Effector CD8-positive, alpha-beta T cell (primary cell): ENCODE results near the gene STAB2.

Experiments used
- DNase-seq: peaks from one replicate; lab custom pipeline; 2025; lab: John Stamatoyannopoulos, UW

The STAB2 gene

GRCh38 chr12:103743788-103744187, 156.7 kb downstream of the STAB2 start:
- no peak for DNase-seq

DNA sequence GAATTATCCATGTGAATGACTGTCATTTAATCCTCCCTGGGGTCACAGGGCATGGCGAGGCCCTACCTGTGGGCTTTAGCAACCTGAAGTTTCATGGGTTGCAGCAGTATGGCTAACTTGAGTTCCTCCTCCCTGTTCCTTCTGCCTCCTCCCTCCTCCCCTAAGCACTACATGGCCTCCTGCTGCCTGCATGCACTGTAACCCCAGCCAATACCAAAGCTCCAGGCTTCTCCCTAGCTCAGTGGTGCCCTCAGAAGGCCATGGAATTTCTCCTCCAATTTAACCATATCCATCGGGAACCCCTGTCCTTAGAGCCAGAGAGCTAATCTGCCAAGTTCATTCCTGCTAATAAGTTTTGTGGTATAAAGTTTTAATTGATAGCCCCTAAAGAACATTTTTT, 158.9 kb downstream of the STAB2 start:
- no peak for DNase-seq

GRCh38 chr12:103748002-103748401, 160.9 kb downstream of the STAB2 start:
- DNase-seq = no peak

DNA sequence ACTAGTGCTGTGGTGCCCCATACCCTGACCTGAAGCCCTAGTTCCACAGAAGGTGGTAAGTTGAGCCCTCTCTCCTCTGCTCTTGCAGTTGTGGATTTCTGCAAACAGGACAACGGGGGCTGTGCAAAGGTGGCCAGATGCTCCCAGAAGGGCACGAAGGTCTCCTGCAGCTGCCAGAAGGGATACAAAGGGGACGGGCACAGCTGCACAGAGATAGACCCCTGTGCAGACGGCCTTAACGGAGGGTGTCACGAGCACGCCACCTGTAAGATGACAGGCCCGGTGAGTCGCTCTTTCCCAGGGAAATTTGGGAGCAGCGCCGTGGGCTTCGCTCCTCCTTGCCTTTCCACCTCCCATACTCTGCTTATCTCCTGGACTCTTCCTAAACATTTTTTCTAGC, 161.8 kb downstream of the STAB2 start:
- DNase-seq = no peak

GRCh38 chr12:103751171-103751570, 164.1 kb downstream of the STAB2 start:
- no peak for DNase-seq

GRCh38 chr12:103751600-103751999, 164.5 kb downstream of the STAB2 start:
- DNase-seq = no peak

DNA sequence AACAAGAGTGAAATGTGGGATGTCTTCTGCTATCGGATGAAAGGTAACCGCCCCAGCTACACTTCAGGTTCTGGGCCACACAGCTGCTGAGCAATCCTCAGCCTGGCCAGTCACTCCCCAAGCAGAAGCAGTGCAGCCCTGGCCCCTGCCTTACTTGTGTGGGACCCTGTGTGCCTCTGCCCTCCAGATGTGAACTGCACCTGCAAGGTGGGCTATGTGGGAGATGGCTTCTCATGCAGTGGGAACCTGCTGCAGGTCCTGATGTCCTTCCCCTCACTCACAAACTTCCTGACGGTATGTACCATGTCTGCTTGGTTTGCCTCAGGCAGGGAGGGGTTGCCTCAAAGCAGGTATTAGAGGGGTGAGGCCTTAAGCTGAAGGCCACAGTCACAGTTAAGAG, 168.4 kb downstream of the STAB2 start:
- DNase-seq = no peak

DNA sequence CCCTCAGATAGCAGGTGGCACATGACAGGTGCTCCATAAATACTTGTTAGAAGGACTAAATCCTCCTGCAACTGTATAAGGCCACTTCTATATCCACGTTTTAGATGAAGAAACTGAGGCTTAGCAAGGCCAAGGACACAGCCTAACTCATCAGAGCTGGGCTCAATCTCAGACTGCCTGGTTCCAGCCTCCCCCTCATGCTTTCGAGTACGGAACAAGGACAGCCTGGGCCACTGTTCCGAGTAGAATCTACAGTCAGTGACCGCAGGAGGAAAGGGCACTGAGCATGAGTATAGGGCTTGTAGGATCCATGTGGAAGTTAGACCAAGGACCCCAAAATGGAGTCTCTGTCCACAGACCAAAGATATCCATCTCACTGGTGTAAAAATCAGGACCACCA, 169.4 kb downstream of the STAB2 start:
- DNase-seq = no peak

DNA sequence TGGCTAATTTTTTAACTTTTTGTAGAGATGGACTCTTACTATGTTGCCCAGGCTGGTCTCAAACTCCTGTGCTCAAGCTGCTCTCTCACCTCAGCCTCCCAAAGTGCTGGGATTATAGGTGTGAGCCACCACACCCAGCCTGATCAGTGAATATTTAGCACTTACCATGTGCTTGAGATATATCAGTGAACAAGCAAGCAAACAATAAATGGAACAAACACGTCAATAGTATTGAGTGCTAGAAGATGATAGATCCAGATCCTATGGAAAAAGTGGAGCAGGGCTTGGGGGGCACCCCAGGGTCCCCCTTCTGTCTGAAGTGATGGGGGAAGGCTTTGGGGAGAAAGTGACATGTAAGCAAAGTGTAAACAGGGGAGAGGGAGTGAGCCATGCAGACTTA, 170.2 kb downstream of the STAB2 start:
- DNase-seq = no peak

- DNase-seq = no peak
Observed at GRCh38 chr12:103758310-103759089, 171.4 kb downstream of the STAB2 start.

GRCh38 chr12:103762473-103762872, 175.4 kb downstream of the STAB2 start:
- DNase-seq = no peak

DNA sequence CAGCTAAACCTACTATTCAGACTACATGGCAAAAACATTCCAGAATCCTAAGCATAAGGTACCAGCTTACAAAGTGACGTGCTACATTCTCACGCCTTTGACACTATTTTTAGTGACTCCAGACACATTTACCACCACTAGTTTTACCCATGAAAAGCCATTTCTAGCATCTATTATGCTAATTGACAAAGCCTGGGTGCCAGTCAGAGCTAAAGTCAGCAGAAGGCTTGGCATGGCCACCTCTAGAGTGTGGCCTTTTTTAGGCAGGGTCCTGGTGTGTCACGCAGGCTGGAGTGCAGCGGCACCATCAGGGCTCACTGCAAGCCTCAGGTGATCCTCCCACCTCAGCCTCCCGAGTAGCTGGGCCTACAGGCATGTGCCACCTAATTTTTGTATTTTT, 178.2 kb downstream of the STAB2 start:
- no peak for DNase-seq

DNA sequence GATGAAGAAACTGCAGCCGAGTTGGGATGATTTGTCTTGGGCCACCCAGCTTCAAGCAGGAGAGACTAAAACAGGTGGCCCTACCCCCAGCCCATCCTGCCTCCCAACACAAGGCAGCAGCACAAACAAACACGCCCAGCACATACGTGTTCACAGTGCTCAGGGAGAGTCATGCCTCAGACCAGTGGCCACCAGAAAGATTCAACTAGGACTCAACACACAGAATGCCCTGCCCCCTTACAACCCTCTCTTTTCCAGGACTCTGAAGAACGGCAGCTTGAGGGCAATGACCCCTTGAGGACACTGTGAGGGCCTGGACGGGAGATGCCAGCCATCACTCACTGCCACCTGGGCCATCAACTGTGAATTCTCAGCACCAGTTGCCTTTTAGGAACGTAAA, 179.0 kb downstream of the STAB2 start:
- no peak for DNase-seq

DNA sequence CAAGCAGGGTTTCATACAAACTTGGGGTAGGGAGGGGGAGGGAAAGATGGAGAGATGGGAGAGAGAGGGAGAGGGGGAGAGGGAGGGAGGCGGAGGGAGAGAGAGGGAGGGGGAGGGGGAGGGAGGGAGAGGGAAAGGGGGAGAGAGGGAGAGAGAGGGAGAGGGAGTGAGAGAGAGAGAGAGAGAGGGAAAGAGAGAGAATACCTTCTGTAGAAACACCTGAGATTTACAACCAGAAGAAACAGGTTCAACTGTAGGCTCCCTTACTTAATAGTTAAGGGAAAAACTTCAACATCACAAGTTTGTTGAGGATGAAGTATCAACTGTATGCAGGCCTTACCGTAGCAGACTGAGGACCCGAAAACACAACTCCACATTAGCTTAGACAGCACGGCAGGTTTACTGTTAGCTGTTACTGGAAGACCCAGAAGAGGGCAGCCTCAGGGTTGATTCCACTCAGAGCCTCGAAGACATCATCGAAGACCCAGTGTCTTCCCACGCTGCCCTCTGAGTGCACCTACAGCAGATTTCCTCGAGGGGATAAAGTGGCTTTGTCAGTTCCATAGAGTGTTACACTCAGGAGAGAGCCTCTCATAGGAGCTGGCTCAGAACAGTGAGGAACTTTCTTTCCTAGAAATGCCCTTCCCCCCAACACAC, 181.5 kb downstream of the STAB2 start:
- no peak for DNase-seq

DNA sequence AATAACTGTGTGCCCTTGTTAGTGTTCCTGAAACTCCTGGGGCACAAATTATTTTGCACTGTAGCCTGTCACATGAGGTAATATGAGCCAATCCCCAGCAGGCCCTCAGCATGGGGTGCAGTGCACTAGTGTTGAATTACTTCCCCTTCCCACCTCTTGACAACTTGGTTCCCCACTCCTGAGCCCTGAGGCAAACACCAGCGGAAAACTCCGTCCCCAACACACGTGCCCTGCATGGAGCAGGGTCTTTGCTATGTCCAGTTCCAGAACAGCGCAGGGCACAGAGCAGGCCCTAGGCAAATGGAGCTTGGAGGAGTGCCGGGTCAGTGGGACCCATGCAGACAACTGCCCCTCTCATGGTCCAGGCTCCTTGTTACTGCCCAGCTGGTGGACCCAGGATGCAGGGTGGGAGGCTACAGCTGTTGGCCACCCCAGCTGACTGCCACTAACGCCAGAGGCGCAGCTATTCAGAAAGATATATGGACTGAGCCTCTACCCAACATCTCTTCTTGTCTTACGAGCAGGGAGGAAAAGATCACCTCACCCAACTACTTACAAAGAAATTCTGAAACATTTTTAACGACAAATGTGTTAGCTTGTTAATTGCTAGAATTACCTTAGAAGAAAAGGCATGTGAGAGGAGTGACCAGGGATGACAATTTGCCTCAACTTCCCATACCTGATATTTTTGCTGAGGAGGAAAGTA, 182.3 kb downstream of the STAB2 start:
- no peak for DNase-seq

DNA sequence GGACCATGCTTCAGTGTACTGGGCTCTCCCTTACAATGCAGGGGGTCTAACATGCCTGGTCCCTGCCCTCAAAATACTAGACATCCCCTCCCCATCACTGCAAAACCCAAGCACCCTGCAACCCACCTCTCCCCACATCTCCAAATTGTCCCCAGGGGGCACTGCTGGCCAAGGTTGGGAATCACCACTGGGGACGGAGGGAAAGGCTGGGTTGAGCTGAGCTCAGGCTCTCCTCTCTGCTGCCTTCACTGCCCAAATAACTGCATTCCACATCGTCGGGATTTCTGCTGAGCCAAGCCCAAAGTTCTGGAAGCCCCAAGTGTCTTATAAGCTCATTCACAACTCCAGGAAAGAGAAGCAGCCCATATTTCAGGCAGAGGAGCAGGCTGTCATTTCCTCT, 184.4 kb downstream of the STAB2 start:
- no peak for DNase-seq

DNA sequence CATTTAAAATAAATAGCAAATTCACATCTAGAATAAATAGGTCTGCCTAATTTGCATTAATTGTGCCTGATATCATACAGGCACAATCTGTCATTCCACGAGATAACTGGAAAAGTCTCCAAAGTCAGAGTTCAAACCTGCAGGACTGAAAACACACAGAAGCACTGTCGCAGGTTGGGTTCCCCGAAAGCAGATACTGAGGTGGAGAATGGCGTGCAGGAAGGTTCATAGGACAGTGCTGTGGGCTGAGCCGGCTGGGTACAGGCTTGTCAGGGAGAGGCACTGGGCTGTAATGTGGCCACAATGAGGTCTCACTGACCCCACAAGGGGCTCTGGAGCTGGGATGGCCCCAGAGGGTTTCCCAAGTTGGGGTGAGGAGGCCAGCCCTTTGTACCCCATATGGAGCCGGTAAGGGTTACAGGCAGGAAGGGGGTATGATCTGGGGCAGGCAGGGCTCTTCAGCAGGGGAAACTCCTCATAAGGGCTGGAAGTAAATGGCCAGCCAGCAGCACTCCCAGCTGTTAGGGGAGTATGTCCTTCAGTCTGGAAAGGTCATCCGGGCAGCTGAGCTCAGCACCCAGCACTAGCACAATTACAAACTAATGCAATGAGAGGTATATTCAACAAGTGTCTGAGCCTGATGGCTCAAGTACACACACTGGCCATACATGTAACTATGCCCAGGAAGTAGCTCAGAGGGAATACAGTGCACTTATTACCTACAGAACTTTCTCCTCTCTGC, 185.5 kb downstream of the STAB2 start:
- no peak for DNase-seq

DNA sequence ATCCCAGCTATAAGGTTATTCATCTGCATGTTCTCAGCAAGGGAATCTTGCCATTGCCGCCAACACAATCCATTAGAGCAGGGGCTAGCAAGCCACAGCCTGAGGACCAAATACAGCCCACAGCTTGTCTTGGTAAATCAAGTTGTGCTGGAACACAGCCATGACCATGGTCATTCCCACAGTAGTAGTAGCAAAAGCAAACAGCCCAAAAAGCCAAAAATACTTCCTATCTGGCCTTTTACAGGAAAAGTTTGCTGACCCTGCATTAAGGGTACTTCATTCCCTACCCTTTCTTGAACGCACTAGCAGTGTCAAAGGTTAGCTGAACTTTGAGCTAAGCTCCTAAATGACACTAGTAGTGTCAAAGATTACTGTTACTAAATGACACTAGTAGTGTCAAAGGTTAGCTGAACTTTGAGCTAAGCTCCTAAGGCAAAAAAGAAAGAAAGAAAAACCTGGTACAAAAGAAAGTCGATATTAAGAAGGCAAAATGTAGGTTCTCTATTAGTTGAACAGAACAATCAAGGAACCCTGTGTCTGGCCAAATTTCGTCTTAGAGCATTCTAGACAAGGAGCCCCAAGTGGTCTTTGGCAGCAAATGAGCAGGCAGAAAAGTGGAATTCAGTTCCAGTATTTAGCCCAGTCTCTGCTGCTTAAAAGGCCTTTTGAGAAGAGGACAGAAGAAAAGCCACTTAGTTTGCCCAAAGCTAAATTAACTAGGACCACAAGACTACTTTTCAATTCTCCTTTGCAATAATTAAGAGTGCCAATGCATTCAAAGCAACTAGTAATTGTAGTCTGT, 186.2 kb downstream of the STAB2 start:
- DNase-seq = no peak

- DNase-seq = no peak
Observed at GRCh38 chr12:103774977-103775560, 188.0 kb downstream of the STAB2 start.

DNA sequence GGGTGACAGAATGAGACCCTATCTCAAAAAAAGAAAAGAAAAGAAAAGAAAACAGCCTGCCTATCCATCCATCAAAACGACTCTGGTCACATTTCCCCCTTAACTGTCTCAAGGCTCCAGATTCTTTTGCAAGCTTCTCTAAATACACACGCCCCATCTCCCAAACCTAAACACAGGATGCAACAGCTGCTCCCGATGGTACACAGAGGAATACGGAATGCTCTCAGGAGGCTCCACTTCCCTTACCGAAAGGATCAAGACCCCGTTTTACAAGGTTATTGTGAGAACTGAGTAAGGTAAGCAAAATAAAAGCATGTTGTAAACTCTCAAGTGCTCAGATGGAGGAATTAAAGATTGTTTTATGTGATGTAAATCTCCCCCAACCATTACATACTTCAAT, 191.7 kb downstream of the STAB2 start:
- no peak for DNase-seq

DNA sequence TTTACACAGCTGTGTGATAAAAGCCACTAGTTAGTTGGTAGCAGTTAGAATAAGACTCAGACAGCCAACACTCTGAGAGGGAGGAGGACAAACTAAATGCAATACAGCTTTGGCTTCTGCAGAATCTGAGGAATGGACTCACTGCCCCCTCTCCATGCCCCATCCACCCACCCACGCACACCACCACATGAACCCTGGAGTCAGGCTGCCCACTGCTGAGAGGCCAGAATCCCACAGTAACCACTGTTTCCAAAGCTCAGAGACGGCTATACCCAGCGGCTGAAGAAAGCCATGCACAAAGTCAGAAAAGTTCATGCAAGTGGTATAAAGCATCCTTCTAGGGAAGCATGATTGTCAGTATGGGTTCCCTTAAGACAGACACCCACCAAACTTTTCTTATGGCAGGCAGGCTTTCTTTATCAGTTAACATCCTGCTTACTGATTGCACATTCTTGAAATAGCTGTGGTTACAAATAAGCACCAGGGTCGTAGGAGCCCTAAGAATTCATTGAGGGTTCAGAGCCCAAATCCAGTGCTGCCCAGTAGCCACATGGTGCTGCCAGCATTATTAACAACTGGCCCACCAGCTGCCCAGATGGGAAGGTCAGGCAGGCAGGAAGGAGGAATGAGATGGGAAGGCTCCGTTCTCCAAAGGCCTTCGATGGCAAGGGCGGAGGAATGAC, 192.5 kb downstream of the STAB2 start:
- DNase-seq = no peak
